Lower leg skin (tissue), 3 donors: ENCODE data around the gene WNT7A.

Experiments used
- CTCF ChIP-seq, 3 donors: fragments of 450-650 bp; IDR thresholded peaks; one replicate each; pipeline ENCODE4 v1.5.1; 2016; ENCODE audit warnings: antibody characterized with exemption in 3 of 3, mild to moderate bottlenecking in 3 of 3, moderate library complexity in 2 of 3
- POLR2A ChIP-seq, 2 donors: fragments of 450-650 bp; IDR thresholded peaks; one replicate each; pipeline ENCODE4 v1.6.1; 2016 to 2017; ENCODE audit warnings: antibody characterized with exemption in 2 of 2, mild to moderate bottlenecking in 1 of 2, moderate library complexity in 1 of 2

DNA sequence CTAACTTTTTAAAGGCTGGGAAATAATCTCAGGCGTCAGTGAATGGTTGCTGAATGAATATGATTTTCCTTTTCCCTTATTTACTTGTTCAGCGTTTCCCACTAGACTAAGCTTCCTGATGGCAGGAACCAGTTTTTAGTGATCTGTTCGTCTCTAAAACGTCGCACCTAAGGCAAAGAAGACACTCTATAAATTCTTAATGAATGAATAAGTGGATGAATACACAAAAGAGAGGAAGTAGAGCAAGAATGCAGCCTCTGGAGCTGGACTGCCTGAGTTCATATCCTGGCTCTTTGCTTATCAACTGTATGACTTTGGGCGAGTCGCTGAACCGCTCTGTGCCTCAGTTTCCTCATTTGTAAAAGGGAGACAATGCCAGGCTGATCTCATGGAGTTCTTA, 38.7 kb downstream of the WNT7A start:
- no peak for TF ChIP-seq CTCF (IDR thresholded peaks at IDR 0.05)
- no peak for TF ChIP-seq POLR2A (IDR thresholded peaks at IDR 0.05)
